Glutamatergic neuron (in vitro differentiated cells): Measurements from ENCODE around the gene MAP2K7. TPM values are rescaled to one million over a fixed set of nuclear protein-coding genes. Genes with fewer than 3 reads are reported as not detected.

Experiments
- DNase-seq: peaks from one replicate; pipeline ENCODE4 v3.0.0; 2022
- H3K27ac Mint-ChIP-seq: one replicate; pipeline ENCODE4 v1.8.0; 2020; ENCODE audit warnings: mild to moderate bottlenecking, mixed read lengths, inconsistent platforms; ENCODE audit not compliant: unreplicated experiment
- H3K27me3 Mint-ChIP-seq: one replicate; pipeline ENCODE4 v1.8.0; 2020; ENCODE audit warnings: mild to moderate bottlenecking, moderate library complexity, mixed read lengths, inconsistent platforms; ENCODE audit not compliant: unreplicated experiment
- H3K36me3 Mint-ChIP-seq: one replicate; pipeline ENCODE4 v1.8.0; 2020; ENCODE audit warnings: mild to moderate bottlenecking, mixed read lengths, inconsistent platforms; ENCODE audit not compliant: unreplicated experiment
- H3K4me1 Mint-ChIP-seq: one replicate; pipeline ENCODE4 v1.8.0; 2020; ENCODE audit warnings: mild to moderate bottlenecking, low read depth, mixed read lengths, inconsistent platforms; ENCODE audit not compliant: unreplicated experiment
- H3K4me3 Mint-ChIP-seq: one replicate; pipeline ENCODE4 v1.8.0; 2020; ENCODE audit warnings: mild to moderate bottlenecking, mixed read lengths, inconsistent platforms; ENCODE audit not compliant: unreplicated experiment
- H3K9me3 Mint-ChIP-seq: one replicate; pipeline ENCODE4 v1.8.0; 2020; ENCODE audit warnings: mild to moderate bottlenecking, moderate library complexity, mixed read lengths, inconsistent platforms; ENCODE audit not compliant: unreplicated experiment
- CTCF ChIP-seq: fragments of 200-600 bp; sonication (generic); IDR thresholded peaks from one replicate; pipeline ENCODE4 v1.5.0; 2021; ENCODE audit not compliant: partially characterized antibody, unreplicated experiment
- total RNA-seq: library from RNA; stranded (reverse); fragmentation: NEBNext Ultra II Directional; extraction: Animal tissue kit (Norgen Biotek cat#: 25700); gene quantifications from one replicate; pipeline ENCODE4 v1.2.1, GENCODE V29; 2021; ENCODE audit not compliant: unreplicated experiment

MAP2K7 gene
- total RNA-seq, 1 donor from 2014 or later = 44.2 TPM

GRCh38 chr19:7910321-7911161 lies 6.9 kb downstream of the MAP2K7 start:
- no peak for TF ChIP-seq CTCF
- Mint-ChIP-seq H3K27me3 (peaks cover 10% of the 10 kb centered on the region), H3K36me3 (no peaks in the 10 kb centered on the region), H3K9me3 (peaks cover 4% of the 10 kb centered on the region), H3K4me3 (no peak overlapping the region), H3K4me1 (peaks cover 2% of the 10 kb centered on the region), H3K27ac (no peak overlapping the region)
- DNase-seq = peak; percentile 13

- no peaks in the 10 kb centered on the region for H3K36me3 Mint-ChIP-seq
- H3K4me1 Mint-ChIP-seq = no peaks in the 10 kb centered on the region
- H3K27me3 Mint-ChIP-seq = peaks cover 10% of the 10 kb centered on the region
- no peak overlapping the region for H3K4me3 Mint-ChIP-seq
- DNase-seq = peak; percentile 11
- no peak for TF ChIP-seq CTCF
- peaks cover 3% of the 10 kb centered on the region for H3K9me3 Mint-ChIP-seq
- H3K27ac Mint-ChIP-seq = no peak overlapping the region
Observed at GRCh38 chr19:7911508-7912143, 7.9 kb downstream of the MAP2K7 start.

GRCh38 chr19:7912144-7912696 lies 8.5 kb downstream of the MAP2K7 start:
- Mint-ChIP-seq H3K9me3 (peaks cover 3% of the 10 kb centered on the region), H3K4me1 (peaks cover 2% of the 10 kb centered on the region), H3K4me3 (no peak overlapping the region), H3K36me3 (no peaks in the 10 kb centered on the region), H3K27ac (no peak overlapping the region), H3K27me3 (peaks cover 13% of the 10 kb centered on the region)
- TF ChIP-seq CTCF = no peak
- peak; percentile 8 for DNase-seq

- Mint-ChIP-seq H3K4me1 (peaks cover 2% of the 10 kb centered on the region), H3K27me3 (peaks cover 13% of the 10 kb centered on the region), H3K4me3 (no peak overlapping the region), H3K36me3 (no peaks in the 10 kb centered on the region), H3K27ac (no peak overlapping the region), H3K9me3 (peaks cover 2% of the 10 kb centered on the region)
- no peak for TF ChIP-seq CTCF
- peak; percentile 12 for DNase-seq
Observed at GRCh38 chr19:7912697-7913564, 9.3 kb downstream of the MAP2K7 start.
